Measurements from ENCODE around the gene SRBD1.

DNA sequence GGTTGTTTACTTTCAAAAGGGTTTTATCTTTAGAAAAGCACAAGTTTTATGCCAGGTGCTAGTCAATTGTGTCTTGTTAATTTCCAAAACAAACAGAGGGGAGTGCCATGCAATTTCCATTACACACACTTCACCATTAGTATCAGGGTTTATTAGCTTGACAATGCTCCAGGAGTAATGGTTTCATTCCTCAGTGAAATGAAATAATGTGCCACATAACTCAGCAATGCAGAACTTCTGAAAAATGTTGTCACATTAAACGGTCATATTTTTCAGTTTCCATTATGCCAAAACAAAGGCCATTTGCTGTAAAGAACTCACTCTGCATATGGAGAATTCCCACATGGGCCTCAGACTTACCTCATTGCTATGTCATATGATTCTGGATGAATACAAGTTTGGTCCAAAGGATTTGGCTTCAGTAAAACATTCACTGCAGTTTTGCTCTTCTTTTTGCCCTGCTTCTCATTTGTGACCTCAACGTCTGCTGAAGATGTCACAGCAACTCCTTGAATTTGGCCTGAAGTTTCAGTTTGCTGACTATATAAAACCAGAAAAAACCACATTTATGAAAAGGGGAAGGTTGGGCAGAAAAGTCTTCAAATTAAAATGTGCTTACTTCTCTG is 198.2 kb downstream of the SRBD1 start:
- TF ChIP-seq, protein P1, sequence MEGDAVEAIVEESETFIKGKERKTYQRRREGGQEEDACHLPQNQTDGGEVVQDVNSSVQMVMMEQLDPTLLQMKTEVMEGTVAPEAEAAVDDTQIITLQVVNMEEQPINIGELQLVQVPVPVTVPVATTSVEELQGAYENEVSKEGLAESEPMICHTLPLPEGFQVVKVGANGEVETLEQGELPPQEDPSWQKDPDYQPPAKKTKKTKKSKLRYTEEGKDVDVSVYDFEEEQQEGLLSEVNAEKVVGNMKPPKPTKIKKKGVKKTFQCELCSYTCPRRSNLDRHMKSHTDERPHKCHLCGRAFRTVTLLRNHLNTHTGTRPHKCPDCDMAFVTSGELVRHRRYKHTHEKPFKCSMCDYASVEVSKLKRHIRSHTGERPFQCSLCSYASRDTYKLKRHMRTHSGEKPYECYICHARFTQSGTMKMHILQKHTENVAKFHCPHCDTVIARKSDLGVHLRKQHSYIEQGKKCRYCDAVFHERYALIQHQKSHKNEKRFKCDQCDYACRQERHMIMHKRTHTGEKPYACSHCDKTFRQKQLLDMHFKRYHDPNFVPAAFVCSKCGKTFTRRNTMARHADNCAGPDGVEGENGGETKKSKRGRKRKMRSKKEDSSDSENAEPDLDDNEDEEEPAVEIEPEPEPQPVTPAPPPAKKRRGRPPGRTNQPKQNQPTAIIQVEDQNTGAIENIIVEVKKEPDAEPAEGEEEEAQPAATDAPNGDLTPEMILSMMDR (IDR thresholded peaks at IDR 0.05), result no peak
- TF ChIP-seq POLR2A (IDR thresholded peaks at IDR 0.05), result no peak
